GM18909 (cell line): ENCODE results near the gene DAGLB.
"Not testable (repeated sequence)": the region's sequence is repeated elsewhere in the genome, so short reads cannot be mapped to it uniquely, and the experiment has no call there.

Source experiments
- ATAC-seq: cut with Tn5 transposase; IDR thresholded peaks from one replicate; pipeline ENCODE4 v1.9.1; 2021; ENCODE audit warnings: mild to moderate bottlenecking; ENCODE audit not compliant: unreplicated experiment, poor library complexity

DAGLB gene

GRCh38 chr7:6380310-6381095 is 67.3 kb downstream of the DAGLB start:
- no peak for ATAC-seq

GRCh38 chr7:6379886-6380285 is 67.9 kb downstream of the DAGLB start:
- ATAC-seq: no peak

- not testable (repeated sequence) for ATAC-seq
Measured at GRCh38 chr7:6378556-6378955, 69.2 kb downstream of the DAGLB start.

GRCh38 chr7:6376820-6377219 is 70.9 kb downstream of the DAGLB start:
- no peak for ATAC-seq

GRCh38 chr7:6375348-6376101 is 72.2 kb downstream of the DAGLB start:
- ATAC-seq: no peak

GRCh38 chr7:6367701-6368211 is 80.0 kb downstream of the DAGLB start:
- ATAC-seq: no peak

- no peak for ATAC-seq
Measured at GRCh38 chr7:6365451-6365850, 82.3 kb downstream of the DAGLB start.

GRCh38 chr7:6360841-6361240 is 86.9 kb downstream of the DAGLB start:
- no peak for ATAC-seq

- no peak for ATAC-seq
Measured at GRCh38 chr7:6359734-6360133, 88.0 kb downstream of the DAGLB start.
